Heart right ventricle (tissue), 16 donors: ENCODE results near the gene GIMAP5. TPM values are rescaled to one million over a fixed set of nuclear protein-coding genes. Genes with fewer than 3 reads are reported as not detected.

Experiments used
- ATAC-seq, 8 donors: fragments of 200-7000 bp; cut with Tn5 transposase; one replicate each; pipeline ENCODE4 v1.9.1; 2020; ENCODE audit warnings: mild to moderate bottlenecking in 8 of 8, moderate library complexity in 8 of 8, moderate number of reproducible peaks in 1 of 8
- DNase-seq, 2 donors: peaks; one replicate each; pipeline ENCODE4 v3.0.0-alpha.2; 2020
- H3K27ac ChIP-seq, 10 donors: fragments of 200-600 bp; sonication (generic) in 2 of 10; one replicate each; pipeline versions ENCODE4 v1.5.0 to v1.8.0; 2020 to 2022; ENCODE audit warnings: mild to moderate bottlenecking in 3 of 10
- H3K27me3 ChIP-seq, 7 donors: fragments of 200-600 bp; one replicate each; pipeline ENCODE4 v1.8.0; 2021 to 2022; ENCODE audit warnings: mild to moderate bottlenecking in 2 of 7
- H3K36me3 ChIP-seq, 9 donors: fragments of 200-600 bp; sonication (generic) in 1 of 9; one replicate each; pipeline versions ENCODE4 v1.5.0 to v1.8.0; 2020 to 2022; ENCODE audit warnings: mild to moderate bottlenecking in 2 of 9
- H3K4me1 ChIP-seq, 9 donors: fragments of 200-600 bp; sonication (generic) in 1 of 9; one replicate each; pipeline versions ENCODE4 v1.5.0 to v1.8.0; 2020 to 2022; ENCODE audit warnings: mild to moderate bottlenecking in 4 of 9
- H3K4me3 ChIP-seq, 10 donors: fragments of 200-600 bp; sonication (generic) in 2 of 10; one replicate each; pipeline versions ENCODE4 v1.5.0 to v1.8.0; 2020 to 2022; ENCODE audit warnings: mild to moderate bottlenecking in 7 of 10, moderate library complexity in 2 of 10
- H3K9me3 ChIP-seq, 11 donors: fragments of 200-600 bp in 10 of 11; sonication (generic) in 2 of 11; one replicate each; pipeline versions ENCODE4 v1.5.0 to v1.8.0; 2013 to 2022; ENCODE audit warnings: mild to moderate bottlenecking in 2 of 11, control low read depth in 1 of 11, moderate library complexity in 1 of 11
- CTCF ChIP-seq, 9 donors: fragments of 200-600 bp; sonication (generic) in 2 of 9; IDR thresholded peaks; one replicate each; pipeline versions ENCODE4 v1.5.0 to v1.8.0; 2021 to 2022; ENCODE audit warnings: antibody characterized with exemption in 9 of 9, mild to moderate bottlenecking in 5 of 9, moderate library complexity in 1 of 9
- WGBS, 2 donors: extraction: QIAGEN DNeasy Blood & Tissue Kit; methylation state at CpG; one replicate each; pipeline ENCODE4 v1.1.7; 2013; ENCODE audit warnings: inconsistent platforms in 1 of 2; 5-methylcytosine and 5-hydroxymethylcytosine counted together
- intact Hi-C, 10 donors: fragments of 100-400 bp; cut with DNase I; formaldehyde crosslinking; loops; one replicate each; pipeline versions ENCODE4 v1.11.1 to v1.14.2; 2022
- polyA plus RNA-seq, 2 donors: library from polyadenylated mRNA; stranded (reverse); fragments of 200-250 nt; gene quantifications; one replicate each; pipeline ENCODE4 v1.2.3, GENCODE V29; 2013
- total RNA-seq, 10 donors: library from RNA; stranded (reverse); fragmentation: NEBNext Ultra II Directional in 3 of 10; extraction: Animal tissue kit (Norgen Biotek cat#: 25700) in 3 of 10; gene quantifications; one replicate each; pipeline versions ENCODE4 v1.2.1 to v1.2.4, GENCODE V29; 2021 to 2023
- donor health status: Arrhythmogenic right ventricular cardiomyopathy.
- donor health status: ischemic (EF 13 %, LVEDD 7.1; RV severe dilation, severe dysfunction).
- donor health status: healthy with polysubstance abuse.
- donor health status: DM: no; HTN: yes; CAD: no.
- donor health status: DM: no; HTN: no; CAD: no.
- donor health status: ischemic (EF 25% LVEDD 6.9; RV normal size, moderate dysfunction).
- donor health status: ischemic (EF 25% LVEDD 5.7; RV mildly dilated, moderate dysfunction).
- donor health status: healthy.
- donor health status: DM: yes; HTN: yes; CAD: no.
- donor health status: Ischemic cardiomyopathy.
- donor health status: ischemic (EF 35%, LVEDD 5.7; RV mildly dilated, moderate dysfunction).
- donor health status: nonischemic (EF 11% LVEDD 7.7; RV severe dilation, severe dysfunction).
- donor health status: DM: yes; HTN: yes; CAD: no.
- donor health status: PGD.
- donor health status: ischemic (EF 29% LVEDD 5.4; RV normal size, mild dysfunction).
- donor health status: nonischemic (EF 23%, LVEDD 6.1; RV moderate dilation, normal function).

Gene GIMAP5
- total and polyA plus RNA-seq, 12 donors = 6.5 to 35.0 (median 14.1) TPM

- H3K9me3 ChIP-seq = peaks cover 0 to 15% (median 0%) of the 10 kb centered on the region in 11 donors
- H3K36me3 ChIP-seq = peaks cover 0 to 62% (median 8%) of the 10 kb centered on the region in 9 donors
- ATAC-seq = peak; percentile 19 to 57 (median 42)
- H3K4me1 ChIP-seq = peaks cover 0 to 47% (median 13%) of the 10 kb centered on the region in 9 donors
- peak overlapping the region; percentile 54 to 94 (median 82) for H3K27ac ChIP-seq
- no peaks in the 10 kb centered on the region for H3K27me3 ChIP-seq
- intact Hi-C loops = no loop called here
- no peak for DNase-seq
- 49 to 61% methylated on average over 12 of the region's 12 CpGs for WGBS, 2 donors
- H3K4me3 ChIP-seq = peak overlapping the region in 9 of 10 donors; percentile 6 to 44 (median 27)
- TF ChIP-seq CTCF (IDR thresholded peaks at IDR 0.05) = no peak
Measured at GRCh38 chr7:150722431-150722931, 14.7 kb upstream of the GIMAP5 start.

- H3K27ac ChIP-seq = peak overlapping the region in 5 of 10 donors; percentile 79 to 94 (median 87)
- peak overlapping the region in 3 of 10 donors; percentile 33 to 44 (median 38) for H3K4me3 ChIP-seq
- ATAC-seq (no peak), DNase-seq (no peak)
- H3K9me3 ChIP-seq = peaks cover 0 to 25% (median 6%) of the 10 kb centered on the region in 11 donors
- peak in 1 of 9 donors; percentile 8 for TF ChIP-seq CTCF (IDR thresholded peaks at IDR 0.05)
- no peaks in the 10 kb centered on the region for H3K27me3 ChIP-seq
- intact Hi-C loops = no loop called here
- H3K4me1 ChIP-seq = peaks cover 0 to 44% (median 13%) of the 10 kb centered on the region in 9 donors
- 55 to 84% methylated on average over 1 of the region's 1 CpG for WGBS, 2 donors
- peaks cover 0 to 62% (median 8%) of the 10 kb centered on the region in 9 donors for H3K36me3 ChIP-seq
Measured at GRCh38 chr7:150723467-150723866, 13.8 kb upstream of the GIMAP5 start.

DNA sequence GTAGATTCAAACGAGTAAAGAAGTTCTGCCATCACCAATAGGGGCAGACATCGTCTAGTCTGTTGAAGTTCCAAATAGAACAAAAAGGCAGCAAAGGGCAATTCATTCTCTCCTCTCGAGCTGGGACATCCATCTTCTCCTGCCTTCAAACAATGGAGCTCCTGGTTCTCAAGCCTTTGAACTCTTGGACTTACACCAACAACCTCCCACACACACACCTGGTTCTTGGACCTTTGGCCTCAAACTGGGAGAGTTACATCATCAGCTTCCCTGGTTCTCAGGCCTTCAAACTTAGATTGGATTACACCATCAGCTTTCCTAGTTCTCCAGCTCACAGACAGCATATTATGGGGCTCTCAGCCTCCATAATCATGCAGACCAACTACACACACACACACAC lies 9.8 kb upstream of the GIMAP5 start:
- no peak overlapping the region for H3K27ac ChIP-seq
- DNase-seq (no peak), ATAC-seq (peak in 1 of 8 donors; percentile 47)
- TF ChIP-seq CTCF (IDR thresholded peaks at IDR 0.05) = no peak
- H3K4me1 ChIP-seq = peaks cover 0 to 15% (median 8%) of the 10 kb centered on the region in 9 donors
- no peak overlapping the region for H3K4me3 ChIP-seq
- peaks cover 0 to 24% (median 0%) of the 10 kb centered on the region in 9 donors for H3K36me3 ChIP-seq
- WGBS, 2 donors = 54 to 55% methylated on average over 3 of the region's 3 CpGs
- H3K27me3 ChIP-seq = no peaks in the 10 kb centered on the region
- intact Hi-C loops = no loop called here
- peaks cover 0 to 32% (median 10%) of the 10 kb centered on the region in 11 donors for H3K9me3 ChIP-seq

- no peak for DNase-seq
- no peak for ATAC-seq
- Histone ChIP-seq H3K9me3 (peaks cover 0 to 32% (median 10%) of the 10 kb centered on the region in 11 donors), H3K4me3 (no peak overlapping the region), H3K27ac (no peak overlapping the region), H3K27me3 (no peaks in the 10 kb centered on the region), H3K36me3 (peaks cover 0 to 18% (median 0%) of the 10 kb centered on the region in 9 donors), H3K4me1 (peaks cover 0 to 12% (median 7%) of the 10 kb centered on the region in 9 donors)
- intact Hi-C loops = no loop called here
- no peak for TF ChIP-seq CTCF (IDR thresholded peaks at IDR 0.05)
Measured at GRCh38 chr7:150728011-150728410, 9.2 kb upstream of the GIMAP5 start.
